Thyroid gland (tissue), 4 donors: ENCODE results near the gene ZNF606.

Experiments
- CTCF ChIP-seq, 6 experiments: fragments of 200-600 bp in 3 of 6; fragments of 450-650 bp in 3 of 6; sonication (generic) in 3 of 6; IDR thresholded peaks; one replicate each; pipeline ENCODE4 v1.5.1; 2016 to 2019; ENCODE audit warnings: antibody characterized with exemption in 6 of 6, mild to moderate bottlenecking in 2 of 6, inconsistent platforms in 1 of 6, moderate library complexity in 1 of 6
- POLR2A ChIP-seq, 2 donors: fragments of 450-650 bp; IDR thresholded peaks; one replicate each; pipeline ENCODE4 v1.6.1; 2017; ENCODE audit warnings: antibody characterized with exemption in 2 of 2, mild to moderate bottlenecking in 2 of 2, moderate library complexity in 1 of 2

GRCh38 chr19:58037927-58038687, 35.5 kb upstream of the ZNF606 start:
- TF ChIP-seq POLR2A (IDR thresholded peaks at IDR 0.05) (no peak), CTCF (IDR thresholded peaks at IDR 0.05) (no peak)
